HepG2 (cell line): ENCODE data around the gene SARS2.

Experiments
- ASH2L ChIP-seq: fragments of 300-600, 200-600 bp; sonication (generic); IDR thresholded peaks from 2 replicates; pipeline ENCODE4 v1.7.0; 2017; ENCODE audit warnings: low read depth, mild to moderate bottlenecking, moderate library complexity, mixed read lengths, low read length; ENCODE audit not compliant: insufficient read length
- CTCF ChIP-seq: sonication (generic); formaldehyde crosslinking; IDR thresholded peaks from 2 replicates; pipeline ENCODE4 v1.5.0; 2020; ENCODE audit warnings: mild to moderate bottlenecking, missing genetic modification reagents, moderate library complexity
- FOXM1 ChIP-seq: sonication (generic); formaldehyde crosslinking; IDR thresholded peaks from 2 replicates; pipeline ENCODE4 v1.5.0; 2020; ENCODE audit warnings: missing genetic modification reagents
- MAZ ChIP-seq, 2 experiments: sonication (generic) in 1 of 2; formaldehyde crosslinking in 1 of 2; IDR thresholded peaks; 2 replicates each; pipeline versions ENCODE4 v1.5.0 to v1.6.1; 2012 to 2020; ENCODE audit warnings: low read depth in 2 of 2, mild to moderate bottlenecking in 2 of 2, borderline replicate concordance in 1 of 2, improper control_type of control experiment in 1 of 2, low read length in 1 of 2, missing genetic modification reagents in 1 of 2, moderate library complexity in 1 of 2
- MIXL1 ChIP-seq: IDR thresholded peaks from 2 replicates; pipeline ENCODE4 v1.6.1; 2016
- POLR2A ChIP-seq, 2 experiments: IDR thresholded peaks; 2 replicates each; pipeline ENCODE4 v1.6.1; 2011; ENCODE audit warnings: low read depth in 2 of 2, low read length in 2 of 2, mild to moderate bottlenecking in 1 of 2, moderate library complexity in 1 of 2; ENCODE audit not compliant: insufficient read depth in 1 of 2
- RAD21 ChIP-seq: fragments of 450-650 bp; formaldehyde crosslinking; IDR thresholded peaks from 2 replicates; pipeline ENCODE4 v1.5.0; 2020; ENCODE audit warnings: mild to moderate bottlenecking
- SMAD1 ChIP-seq: sonication (generic); formaldehyde crosslinking; IDR thresholded peaks from 2 replicates; pipeline ENCODE4 v1.4.0; 2020; ENCODE audit warnings: missing genetic modification reagents, low read depth, mild to moderate bottlenecking, borderline replicate concordance
- TCF7L2 ChIP-seq: IDR thresholded peaks from 2 replicates; pipeline ENCODE4 v1.6.1; 2011; ENCODE audit warnings: mild to moderate bottlenecking, low read depth, low read length, moderate library complexity
- ZNF264 ChIP-seq: sonication (generic); formaldehyde crosslinking; IDR thresholded peaks from 2 replicates; pipeline ENCODE4 v1.4.0; 2020; ENCODE audit warnings: missing genetic modification reagents
- ZNF567 ChIP-seq: sonication (generic); formaldehyde crosslinking; IDR thresholded peaks from 2 replicates; pipeline ENCODE4 v1.8.1; 2023; ENCODE audit warnings: mild to moderate bottlenecking, missing genetic modification reagents, borderline replicate concordance
- ZNF773 ChIP-seq: sonication (generic); formaldehyde crosslinking; IDR thresholded peaks from 2 replicates; pipeline ENCODE4 v1.4.0; 2020; ENCODE audit warnings: missing genetic modification reagents, borderline replicate concordance
- ZNF850 ChIP-seq: sonication (generic); formaldehyde crosslinking; conservative IDR thresholded peaks from 2 replicates; pipeline ENCODE4 v1.9.0; 2021; ENCODE audit warnings: mild to moderate bottlenecking, missing genetic modification reagents

- no peak for TF ChIP-seq ZNF264 (CRISPR knock-in tag)
- no peak for TF ChIP-seq MIXL1 (CRISPR knock-in tag)
- no peak for TF ChIP-seq TCF7L2
- no peak for TF ChIP-seq SMAD1 (CRISPR knock-in tag)
- TF ChIP-seq ZNF773: no peak
- no peak for TF ChIP-seq ZNF567 (CRISPR knock-in tag)
- no peak for TF ChIP-seq ASH2L
- TF ChIP-seq POLR2A (IDR thresholded peaks at IDR 0.05; ENCODE audit: insufficient read depth in 1 of 2, low read depth in 2 of 2, low read length in 2 of 2): no peak
- TF ChIP-seq CTCF (CRISPR knock-in tag): no peak
- no peak for TF ChIP-seq MAZ (IDR thresholded peaks at IDR 0.05; ENCODE audit: borderline replicate concordance, low read depth, low read length)
- TF ChIP-seq MAZ (CRISPR knock-in tag; IDR thresholded peaks at IDR 0.05; ENCODE audit: low read depth): no peak
- no peak for TF ChIP-seq RAD21 (CRISPR knock-in tag)
- no peak for TF ChIP-seq FOXM1 (CRISPR knock-in tag)
- no peak for TF ChIP-seq ZNF850 (CRISPR knock-in tag)
Measured at GRCh38 chr19:38922482-38922881, 8.1 kb downstream of the SARS2 start.
